Ishikawa (cell line): Measurements from ENCODE around the gene COMMD1.
A peak's percentile ranks its signal among the peaks of the same experiment; 100 is the strongest.

Experiments used
- CEBPB ChIP-seq: IDR thresholded peaks from 2 replicates; pipeline ENCODE4 v1.6.1; 2012
- CREB1 ChIP-seq: IDR thresholded peaks from 2 replicates; pipeline ENCODE4 v1.6.1; 2012; ENCODE audit warnings: low read depth
- EGR1 ChIP-seq: IDR thresholded peaks from 2 replicates; pipeline ENCODE4 v1.6.1; 2012
- EP300 ChIP-seq: IDR thresholded peaks from 2 replicates; pipeline ENCODE4 v1.6.1; 2012; ENCODE audit warnings: borderline replicate concordance
- FOXM1 ChIP-seq: IDR thresholded peaks from 2 replicates; pipeline ENCODE4 v1.6.1; 2012; ENCODE audit warnings: low read depth, borderline replicate concordance
- NFIC ChIP-seq: IDR thresholded peaks from 2 replicates; pipeline ENCODE4 v1.6.1; 2012
- RAD21 ChIP-seq: IDR thresholded peaks from 2 replicates; pipeline ENCODE4 v1.6.1; 2012; ENCODE audit warnings: low read depth
- TAF1 ChIP-seq: IDR thresholded peaks from 2 replicates; pipeline ENCODE4 v1.6.1; 2012; ENCODE audit warnings: low read depth, mild to moderate bottlenecking
- TCF12 ChIP-seq: IDR thresholded peaks from 2 replicates; pipeline ENCODE4 v1.6.1; 2012; ENCODE audit warnings: low read depth
- TEAD4 ChIP-seq: IDR thresholded peaks from 2 replicates; pipeline ENCODE4 v1.6.1; 2012
- YY1 ChIP-seq: IDR thresholded peaks from 2 replicates; pipeline ENCODE4 v1.6.1; 2012; ENCODE audit warnings: low read depth
- ZBTB7A ChIP-seq: IDR thresholded peaks from 2 replicates; pipeline ENCODE4 v1.6.1; 2012; ENCODE audit warnings: low read depth
- TF ChIP-seq, protein P1 (sequence below): IDR thresholded peaks from 2 replicates; pipeline ENCODE4 v1.6.1; 2012
- TF ChIP-seq, protein P2 (sequence below): IDR thresholded peaks from 2 replicates; pipeline ENCODE4 v1.6.1; 2012
- TF ChIP-seq, protein P3 (sequence below): IDR thresholded peaks from 2 replicates; pipeline ENCODE4 v1.6.1; 2012; ENCODE audit warnings: low read depth, mild to moderate bottlenecking

The COMMD1 gene

DNA sequence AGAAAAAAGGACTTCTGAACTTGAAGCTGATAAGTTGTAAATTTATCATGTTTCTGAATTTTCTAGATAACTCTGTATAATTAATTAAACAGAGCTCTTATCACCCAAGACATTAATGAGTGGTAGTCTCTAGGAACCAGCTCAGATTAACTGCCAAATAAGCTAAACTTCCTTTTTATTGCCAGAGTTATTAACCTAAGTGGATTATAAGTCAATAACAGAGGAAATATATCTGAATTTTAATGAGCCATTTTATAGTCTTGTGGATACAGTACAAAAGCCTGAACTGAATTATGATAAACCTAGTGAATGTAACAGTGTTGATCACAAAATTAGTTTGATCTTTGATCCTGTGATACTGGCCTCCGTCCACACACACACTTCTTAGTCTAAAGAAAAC, 111.5 kb downstream of the COMMD1 start:
- TF ChIP-seq TCF12 = no peak
- TF ChIP-seq ZBTB7A = no peak
- TF ChIP-seq, protein P1, sequence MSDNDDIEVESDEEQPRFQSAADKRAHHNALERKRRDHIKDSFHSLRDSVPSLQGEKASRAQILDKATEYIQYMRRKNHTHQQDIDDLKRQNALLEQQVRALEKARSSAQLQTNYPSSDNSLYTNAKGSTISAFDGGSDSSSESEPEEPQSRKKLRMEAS = no peak
- no peak for TF ChIP-seq TAF1
- TF ChIP-seq CEBPB = no peak
- no peak for TF ChIP-seq EP300
- TF ChIP-seq TEAD4 = no peak
- TF ChIP-seq, protein P2, sequence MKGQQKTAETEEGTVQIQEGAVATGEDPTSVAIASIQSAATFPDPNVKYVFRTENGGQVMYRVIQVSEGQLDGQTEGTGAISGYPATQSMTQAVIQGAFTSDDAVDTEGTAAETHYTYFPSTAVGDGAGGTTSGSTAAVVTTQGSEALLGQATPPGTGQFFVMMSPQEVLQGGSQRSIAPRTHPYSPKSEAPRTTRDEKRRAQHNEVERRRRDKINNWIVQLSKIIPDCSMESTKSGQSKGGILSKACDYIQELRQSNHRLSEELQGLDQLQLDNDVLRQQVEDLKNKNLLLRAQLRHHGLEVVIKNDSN = no peak
- no peak for TF ChIP-seq EGR1
- no peak for TF ChIP-seq CREB1
- no peak for TF ChIP-seq RAD21
- no peak for TF ChIP-seq FOXM1

DNA sequence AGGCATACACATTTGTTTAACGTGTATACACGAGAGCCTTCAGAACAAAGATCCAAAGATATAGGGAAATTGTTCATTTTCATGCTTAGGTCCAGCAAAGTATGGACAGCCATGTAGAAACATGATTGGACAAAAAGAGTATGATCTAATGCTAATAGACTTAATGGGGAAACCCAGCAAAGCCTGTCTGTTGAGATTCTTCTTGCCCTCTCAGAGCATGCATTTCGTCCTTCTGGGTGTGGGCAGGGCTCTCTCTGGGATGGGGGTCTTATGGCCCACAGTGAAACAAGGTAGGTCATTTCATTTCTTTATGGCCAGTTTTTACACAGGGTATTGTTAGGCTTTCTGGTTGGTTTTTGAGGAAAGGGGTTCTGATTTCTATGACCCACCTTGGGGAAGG, 124.4 kb downstream of the COMMD1 start:
- TF ChIP-seq NFIC = no peak

DNA sequence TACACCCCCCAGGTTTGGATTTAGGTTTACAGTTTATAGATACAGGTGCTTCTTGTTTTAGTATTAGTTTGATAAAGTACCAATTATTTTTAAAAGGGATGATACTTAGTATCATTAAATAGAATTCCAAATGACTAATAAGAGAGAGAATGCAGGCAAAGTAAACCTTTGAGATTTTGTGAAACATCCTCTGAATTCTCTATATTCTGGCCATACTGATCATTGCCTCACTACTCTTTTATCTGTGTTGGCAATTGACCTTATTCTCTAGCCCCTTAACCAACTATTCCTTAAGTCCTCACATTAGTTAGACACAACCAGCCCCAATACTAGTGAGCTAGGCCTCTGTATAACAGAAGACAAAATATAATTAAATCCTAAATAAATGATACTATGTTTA, 125.4 kb downstream of the COMMD1 start:
- TF ChIP-seq, protein P2 = no peak
- TF ChIP-seq CEBPB (no peak), CREB1 (no peak), TAF1 (no peak), TCF12 (no peak), NFIC (no peak), RAD21 (no peak)
- TF ChIP-seq, protein P3, sequence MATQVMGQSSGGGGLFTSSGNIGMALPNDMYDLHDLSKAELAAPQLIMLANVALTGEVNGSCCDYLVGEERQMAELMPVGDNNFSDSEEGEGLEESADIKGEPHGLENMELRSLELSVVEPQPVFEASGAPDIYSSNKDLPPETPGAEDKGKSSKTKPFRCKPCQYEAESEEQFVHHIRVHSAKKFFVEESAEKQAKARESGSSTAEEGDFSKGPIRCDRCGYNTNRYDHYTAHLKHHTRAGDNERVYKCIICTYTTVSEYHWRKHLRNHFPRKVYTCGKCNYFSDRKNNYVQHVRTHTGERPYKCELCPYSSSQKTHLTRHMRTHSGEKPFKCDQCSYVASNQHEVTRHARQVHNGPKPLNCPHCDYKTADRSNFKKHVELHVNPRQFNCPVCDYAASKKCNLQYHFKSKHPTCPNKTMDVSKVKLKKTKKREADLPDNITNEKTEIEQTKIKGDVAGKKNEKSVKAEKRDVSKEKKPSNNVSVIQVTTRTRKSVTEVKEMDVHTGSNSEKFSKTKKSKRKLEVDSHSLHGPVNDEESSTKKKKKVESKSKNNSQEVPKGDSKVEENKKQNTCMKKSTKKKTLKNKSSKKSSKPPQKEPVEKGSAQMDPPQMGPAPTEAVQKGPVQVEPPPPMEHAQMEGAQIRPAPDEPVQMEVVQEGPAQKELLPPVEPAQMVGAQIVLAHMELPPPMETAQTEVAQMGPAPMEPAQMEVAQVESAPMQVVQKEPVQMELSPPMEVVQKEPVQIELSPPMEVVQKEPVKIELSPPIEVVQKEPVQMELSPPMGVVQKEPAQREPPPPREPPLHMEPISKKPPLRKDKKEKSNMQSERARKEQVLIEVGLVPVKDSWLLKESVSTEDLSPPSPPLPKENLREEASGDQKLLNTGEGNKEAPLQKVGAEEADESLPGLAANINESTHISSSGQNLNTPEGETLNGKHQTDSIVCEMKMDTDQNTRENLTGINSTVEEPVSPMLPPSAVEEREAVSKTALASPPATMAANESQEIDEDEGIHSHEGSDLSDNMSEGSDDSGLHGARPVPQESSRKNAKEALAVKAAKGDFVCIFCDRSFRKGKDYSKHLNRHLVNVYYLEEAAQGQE = no peak
- TF ChIP-seq, protein P1 = no peak

DNA sequence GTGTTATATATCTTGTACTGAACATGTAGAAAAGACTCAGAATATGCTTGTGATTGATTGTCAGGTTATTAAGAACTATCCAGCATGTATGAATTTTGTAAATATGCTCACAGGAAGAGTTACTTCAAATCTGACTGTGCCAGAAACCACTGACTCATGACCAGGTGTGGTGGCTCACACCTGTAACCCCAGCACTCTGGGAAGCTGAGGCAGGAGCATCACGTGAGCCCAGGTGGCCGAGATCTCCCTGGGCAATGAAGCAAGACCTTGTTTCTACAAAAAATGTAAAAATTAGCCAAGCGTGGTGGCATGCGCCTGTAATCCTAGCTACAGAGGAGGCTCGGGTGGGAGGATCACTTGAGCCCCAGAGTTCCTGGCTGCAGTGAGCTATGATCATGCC, 126.6 kb downstream of the COMMD1 start:
- no peak for TF ChIP-seq ZBTB7A
- TF ChIP-seq, protein P2 = peak; percentile 52; the same call in 1 of the 2 replicates

DNA sequence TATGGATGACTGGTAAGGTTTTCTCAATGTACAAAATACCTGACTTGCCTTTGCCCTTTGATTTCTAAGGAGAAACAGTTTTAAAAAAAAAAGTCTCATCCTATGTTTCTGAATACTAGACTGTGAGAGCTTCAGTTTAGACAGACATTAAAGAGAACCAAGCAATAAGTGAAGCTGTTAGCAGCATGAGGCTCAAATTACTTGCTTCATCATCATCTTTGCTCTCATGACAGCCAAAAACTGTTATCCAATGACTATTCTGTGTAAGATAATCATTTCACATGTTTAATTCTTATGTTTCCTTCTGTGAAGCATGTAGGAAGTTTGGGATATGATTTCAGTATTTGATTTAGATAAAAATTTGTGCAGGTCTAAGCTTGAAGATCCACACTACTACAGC, 129.2 kb downstream of the COMMD1 start:
- no peak for TF ChIP-seq RAD21
- TF ChIP-seq NFIC = no peak
- no peak for TF ChIP-seq EGR1
- TF ChIP-seq, protein P1 = no peak
- no peak for TF ChIP-seq ZBTB7A
- TF ChIP-seq CEBPB = no peak
- TF ChIP-seq CREB1 = no peak
- no peak for TF ChIP-seq TEAD4
- TF ChIP-seq EP300 = no peak
- no peak for TF ChIP-seq TCF12
- TF ChIP-seq, protein P3 = no peak
- no peak for TF ChIP-seq TAF1
- TF ChIP-seq, protein P2 = no peak
- TF ChIP-seq FOXM1 = no peak
- no peak for TF ChIP-seq YY1

DNA sequence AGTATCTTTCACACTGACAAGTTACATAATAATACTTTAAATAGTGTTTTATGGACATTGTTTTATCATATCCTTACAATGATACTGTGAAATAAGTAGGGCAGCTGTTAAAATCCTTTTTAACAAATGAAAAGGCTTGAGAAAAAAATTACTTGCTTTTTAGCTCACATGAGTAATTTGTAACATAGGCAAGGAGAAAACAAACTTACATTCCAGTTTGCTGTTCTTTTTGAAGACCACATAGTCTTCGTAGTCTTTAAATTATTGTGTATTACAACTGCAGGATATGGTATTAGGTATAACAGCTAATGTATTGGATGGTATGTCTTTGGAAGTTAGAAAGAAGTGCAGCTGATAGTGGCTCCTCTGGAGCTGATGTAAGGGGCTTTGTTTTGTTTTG, 130.8 kb downstream of the COMMD1 start:
- TF ChIP-seq, protein P2 = no peak
- TF ChIP-seq TEAD4 (no peak), FOXM1 (no peak), RAD21 (no peak), EGR1 (no peak)
